A204.1 (cell line): Measurements from ENCODE around the gene GALR3.
"Not testable (repeated sequence)": the region's sequence is repeated elsewhere in the genome, so short reads cannot be mapped to it uniquely, and the experiment has no call there.

ENCODE experiments used
- FAIRE-seq: peaks from 2 replicates; lab custom pipeline; 2012; peaks lifted over from hg19 to GRCh38; lab: Jason Lieb, UNC

The GALR3 gene, protein sequence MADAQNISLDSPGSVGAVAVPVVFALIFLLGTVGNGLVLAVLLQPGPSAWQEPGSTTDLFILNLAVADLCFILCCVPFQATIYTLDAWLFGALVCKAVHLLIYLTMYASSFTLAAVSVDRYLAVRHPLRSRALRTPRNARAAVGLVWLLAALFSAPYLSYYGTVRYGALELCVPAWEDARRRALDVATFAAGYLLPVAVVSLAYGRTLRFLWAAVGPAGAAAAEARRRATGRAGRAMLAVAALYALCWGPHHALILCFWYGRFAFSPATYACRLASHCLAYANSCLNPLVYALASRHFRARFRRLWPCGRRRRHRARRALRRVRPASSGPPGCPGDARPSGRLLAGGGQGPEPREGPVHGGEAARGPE

DNA sequence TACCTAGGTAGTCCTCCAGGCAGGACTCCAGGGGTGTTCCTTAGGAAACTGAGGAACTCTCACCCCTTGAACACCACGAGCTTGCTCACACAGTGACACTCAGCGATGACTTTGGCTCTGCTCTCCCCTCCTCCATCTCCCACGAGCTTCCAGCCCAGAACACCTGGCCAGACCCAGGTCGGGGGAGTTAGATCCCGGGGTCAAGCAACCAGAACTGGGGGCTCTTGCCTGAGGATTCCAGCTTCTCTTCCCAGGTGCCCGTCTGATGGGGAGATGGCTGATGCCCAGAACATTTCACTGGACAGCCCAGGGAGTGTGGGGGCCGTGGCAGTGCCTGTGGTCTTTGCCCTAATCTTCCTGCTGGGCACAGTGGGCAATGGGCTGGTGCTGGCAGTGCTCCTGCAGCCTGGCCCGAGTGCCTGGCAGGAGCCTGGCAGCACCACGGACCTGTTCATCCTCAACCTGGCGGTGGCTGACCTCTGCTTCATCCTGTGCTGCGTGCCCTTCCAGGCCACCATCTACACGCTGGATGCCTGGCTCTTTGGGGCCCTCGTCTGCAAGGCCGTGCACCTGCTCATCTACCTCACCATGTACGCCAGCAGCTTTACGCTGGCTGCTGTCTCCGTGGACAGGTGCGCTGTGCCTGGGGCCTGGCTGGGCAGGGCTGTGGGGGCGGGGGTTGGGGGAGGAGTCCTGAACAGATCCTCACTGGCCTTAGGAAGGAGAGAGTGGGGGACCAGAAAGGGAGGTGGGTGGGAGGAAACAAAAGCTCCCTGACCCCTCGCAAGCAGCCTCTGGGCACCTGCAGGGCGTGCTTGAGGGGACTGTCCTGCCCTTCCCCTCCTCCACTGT is at the start of gene GALR3:
Gene GALR3 (plus strand): TSS at position 249 of the 852 bp plus-strand sequence. CDS start 25 bp downstream, at position 274.
- no peak for FAIRE-seq

DNA sequence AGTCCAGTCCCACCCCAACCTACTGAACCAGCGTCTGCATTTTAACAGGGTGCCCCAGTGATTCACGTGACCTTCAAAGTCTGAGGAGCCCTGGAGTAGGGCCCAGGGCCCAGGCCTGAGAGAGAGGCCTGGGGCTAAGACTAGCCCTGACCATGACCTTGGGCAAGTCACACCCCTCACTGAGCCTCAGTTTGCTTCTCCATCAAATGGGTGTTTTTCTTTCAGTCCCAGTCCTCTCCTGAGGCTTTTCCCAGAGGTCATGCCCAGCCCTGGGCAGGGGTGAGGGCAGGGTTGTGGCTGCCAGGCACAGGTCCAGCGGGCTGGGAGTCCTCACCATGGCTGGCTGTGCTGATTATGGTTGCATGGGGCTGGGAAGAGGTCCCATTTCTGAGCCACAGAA is 48.5 kb upstream of the GALR3 start:
- FAIRE-seq: no peak

DNA sequence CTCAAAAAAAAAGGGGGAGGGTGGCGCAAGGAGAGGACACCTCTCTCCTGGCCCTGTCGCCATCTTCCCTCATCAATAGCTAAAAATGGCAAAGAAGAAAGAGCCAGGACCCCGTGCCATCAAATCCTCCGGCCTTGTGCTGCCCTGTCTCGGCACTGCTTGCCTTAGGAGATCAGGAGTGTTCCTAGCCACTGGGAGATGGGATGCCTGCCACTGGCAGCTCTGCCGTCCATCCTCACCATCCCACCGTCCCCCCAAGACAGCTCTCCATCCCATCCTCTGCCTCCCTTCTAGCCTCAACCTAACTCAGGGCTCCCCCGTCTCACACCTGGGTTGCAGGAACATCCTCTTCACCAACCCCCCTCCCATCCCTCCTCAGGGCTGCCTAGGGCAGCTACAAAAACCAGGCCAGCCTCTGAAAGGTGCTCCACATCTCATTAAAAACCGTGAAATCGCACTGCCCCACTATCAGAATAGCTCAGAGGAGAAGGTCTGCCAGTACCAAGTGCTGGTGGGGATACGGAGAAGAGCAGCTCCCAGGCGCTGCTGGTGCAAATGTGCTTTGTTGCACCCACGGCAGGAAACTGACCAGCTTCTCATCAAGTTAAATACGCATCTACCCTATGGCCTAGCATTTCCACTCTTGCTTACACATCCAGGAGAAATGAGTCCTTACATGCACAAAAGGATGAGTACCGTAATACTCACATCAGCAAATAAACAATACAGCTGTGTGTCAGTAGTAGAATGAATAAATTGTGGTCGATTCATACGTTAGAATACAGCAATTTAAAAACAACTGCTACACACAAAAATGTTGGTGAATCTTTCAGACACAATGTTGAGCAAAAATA is 47.2 kb upstream of the GALR3 start:
- no peak for FAIRE-seq

DNA sequence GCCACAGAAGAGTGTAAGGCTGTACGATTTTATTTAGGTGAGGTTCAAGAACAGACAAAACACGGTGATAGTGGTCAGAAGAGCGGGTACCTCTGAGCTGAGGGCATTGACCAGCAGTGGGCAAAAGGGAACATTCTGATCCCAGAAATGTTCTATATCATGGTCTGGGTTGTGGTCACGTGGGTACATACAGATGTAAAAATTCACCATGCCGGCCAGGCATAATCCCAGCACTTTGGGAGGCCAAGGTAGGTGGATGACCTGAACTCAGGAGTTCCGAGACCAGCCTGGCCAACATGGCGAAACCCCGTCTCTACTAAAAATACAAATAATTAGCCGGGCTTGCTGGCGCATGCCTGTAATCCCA is 46.6 kb upstream of the GALR3 start:
- FAIRE-seq: no peak

DNA sequence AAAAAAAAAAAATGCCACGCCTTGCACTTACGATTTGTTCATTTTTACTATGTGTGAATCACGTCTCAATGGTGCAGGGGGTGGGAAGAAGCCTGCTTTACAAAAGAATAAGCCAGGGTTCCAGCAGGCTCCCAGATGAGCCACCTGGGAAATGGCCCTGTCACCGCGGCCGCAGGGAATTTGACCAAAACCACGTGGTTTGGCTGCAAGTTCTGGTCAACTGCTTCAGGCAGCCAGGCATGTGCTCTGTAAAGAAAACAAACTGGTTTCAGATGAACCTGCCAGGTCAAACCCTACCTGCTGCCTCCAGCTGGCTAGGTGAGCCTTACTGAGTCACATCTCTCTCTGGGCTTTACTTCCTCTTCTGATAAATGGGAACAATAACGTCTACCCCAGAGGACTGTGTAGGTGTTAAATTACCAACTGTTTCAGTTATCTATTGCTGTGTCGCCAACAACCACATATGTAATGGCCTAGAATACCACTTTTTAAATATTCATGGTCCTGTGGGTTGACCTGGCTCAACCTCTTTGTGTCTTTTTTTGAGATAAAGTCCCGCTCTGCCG is 46.0 kb upstream of the GALR3 start:
- no peak for FAIRE-seq

DNA sequence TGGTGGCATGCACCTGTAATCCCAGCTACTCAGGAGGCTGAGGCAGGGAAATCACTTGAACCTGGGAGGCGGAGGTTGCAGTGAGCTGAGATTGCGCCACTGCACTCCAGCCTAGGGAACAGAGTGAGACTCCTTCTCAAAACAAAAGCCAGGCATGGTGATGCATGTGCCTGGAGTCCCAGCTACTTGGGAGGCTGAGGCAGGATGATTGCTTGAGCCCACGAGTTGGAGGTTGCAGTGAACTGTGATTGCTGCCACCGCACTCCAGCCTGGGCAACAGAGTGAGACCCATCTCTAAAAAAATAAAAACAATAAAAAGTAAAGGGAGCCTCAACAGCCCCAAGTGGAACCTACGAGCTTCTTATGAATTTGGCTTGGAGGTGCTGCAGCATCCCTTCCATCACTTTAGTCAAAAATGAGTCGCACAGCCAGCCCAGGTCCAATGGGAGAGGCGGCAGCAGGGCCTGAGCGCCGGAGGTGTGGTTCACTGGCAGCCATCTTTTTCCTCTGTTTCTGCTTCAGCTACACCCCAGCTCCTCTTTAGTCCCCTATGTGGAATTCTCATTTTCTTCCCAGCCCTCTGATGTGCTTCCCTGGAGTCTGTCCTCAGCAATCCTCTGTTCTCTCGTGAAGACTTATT is 44.7 kb upstream of the GALR3 start:
- FAIRE-seq: no peak

DNA sequence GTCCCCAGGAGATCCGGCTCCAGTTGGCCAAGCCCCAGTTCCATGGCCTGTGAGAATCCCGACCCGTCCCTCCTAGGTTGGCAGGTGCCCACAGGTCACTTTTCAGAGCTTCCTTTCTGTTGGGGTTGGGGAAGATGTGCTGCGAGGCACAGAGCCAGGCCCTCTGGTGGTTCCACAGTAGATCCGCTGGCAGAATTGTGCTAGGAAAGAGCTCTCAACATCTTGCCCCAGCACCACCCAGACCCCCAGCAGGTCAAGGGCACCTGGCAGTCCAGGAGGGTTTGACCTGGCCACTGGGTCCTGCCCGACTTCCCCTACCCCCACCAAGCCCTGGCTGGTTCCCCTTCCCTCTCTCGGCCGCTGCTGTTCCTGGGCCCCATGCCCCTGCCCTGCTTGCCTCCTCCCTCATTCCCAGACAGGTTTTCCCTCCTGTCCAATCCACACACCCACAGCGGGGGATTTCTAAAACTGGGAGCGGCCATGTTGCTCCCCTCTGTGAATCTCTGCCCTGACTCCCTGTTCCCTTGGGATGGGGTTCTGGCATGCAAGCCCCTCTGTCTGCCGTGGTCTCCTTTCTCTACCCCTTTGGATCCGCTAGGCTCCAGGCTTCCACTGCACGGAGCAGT is 41.6 kb upstream of the GALR3 start:
- FAIRE-seq: no peak

DNA sequence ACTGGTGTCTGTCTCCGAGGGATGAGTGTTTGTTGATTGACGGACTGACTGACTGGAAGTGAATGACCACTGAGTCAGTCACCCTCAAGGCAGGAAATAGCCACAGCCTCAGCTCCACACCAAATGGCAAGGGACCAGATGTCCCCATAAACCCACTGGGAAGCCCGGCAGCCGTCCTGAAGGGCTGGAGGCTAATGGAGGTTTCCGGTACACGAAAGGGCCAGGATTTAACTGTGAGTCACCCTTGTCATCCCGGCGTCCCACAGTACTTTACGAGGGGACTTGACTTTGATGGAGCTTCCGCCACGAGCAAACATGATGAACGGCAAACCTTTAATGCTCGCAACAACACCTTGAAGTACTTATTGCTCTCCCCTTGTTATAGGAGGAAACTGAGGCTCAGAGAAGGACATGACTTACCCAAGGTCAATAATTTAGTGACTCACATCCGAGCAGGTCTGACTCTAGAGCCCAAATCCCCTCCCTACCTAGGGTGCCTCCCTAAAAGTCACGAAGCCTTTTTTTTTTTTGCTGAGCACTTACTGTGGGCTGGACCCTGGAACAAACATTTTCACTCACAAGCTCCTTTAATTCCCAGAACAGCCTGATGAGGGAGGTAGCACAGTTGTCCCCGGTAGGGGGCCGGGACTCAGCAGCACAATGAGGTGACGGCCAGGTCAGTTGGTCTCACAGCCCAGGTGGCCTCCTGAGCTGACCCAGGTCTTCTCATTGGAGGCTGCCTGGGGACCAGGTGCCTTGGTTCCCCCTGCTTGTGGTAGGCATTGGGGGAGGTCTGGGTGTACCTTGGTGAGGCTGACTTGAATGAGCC is 40.6 kb upstream of the GALR3 start:
- FAIRE-seq: no peak

DNA sequence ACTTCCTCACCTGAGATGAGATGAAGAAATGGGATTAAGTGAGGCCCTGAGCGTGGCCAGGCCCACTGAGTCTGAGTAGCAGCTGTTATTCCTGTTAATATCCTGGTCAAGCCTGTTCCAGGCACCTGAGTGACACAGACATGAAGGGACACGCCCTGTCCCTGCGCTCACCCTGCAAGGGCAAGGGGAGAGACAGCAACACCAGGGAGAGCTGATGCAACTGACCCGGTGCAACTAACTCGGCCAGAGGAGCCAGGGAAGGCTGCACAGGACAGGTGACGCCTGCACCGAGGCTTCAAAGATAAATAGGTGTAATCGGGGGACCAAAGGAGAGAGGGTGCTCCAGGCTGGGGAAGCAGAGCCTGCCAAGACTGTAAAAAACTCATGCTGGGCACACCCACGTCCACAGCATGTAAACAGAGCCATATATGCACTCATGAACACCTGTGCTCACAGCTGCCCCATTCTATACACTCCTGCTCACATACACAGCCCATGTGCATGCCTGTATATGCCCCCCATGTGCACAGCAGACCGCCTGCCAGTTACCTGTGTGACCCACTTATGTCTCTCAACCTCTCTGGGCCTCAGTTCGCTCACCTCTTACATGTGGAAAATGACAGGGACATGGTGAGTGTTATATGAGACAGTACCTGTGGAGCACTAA is 38.2 kb upstream of the GALR3 start:
- FAIRE-seq: no peak

DNA sequence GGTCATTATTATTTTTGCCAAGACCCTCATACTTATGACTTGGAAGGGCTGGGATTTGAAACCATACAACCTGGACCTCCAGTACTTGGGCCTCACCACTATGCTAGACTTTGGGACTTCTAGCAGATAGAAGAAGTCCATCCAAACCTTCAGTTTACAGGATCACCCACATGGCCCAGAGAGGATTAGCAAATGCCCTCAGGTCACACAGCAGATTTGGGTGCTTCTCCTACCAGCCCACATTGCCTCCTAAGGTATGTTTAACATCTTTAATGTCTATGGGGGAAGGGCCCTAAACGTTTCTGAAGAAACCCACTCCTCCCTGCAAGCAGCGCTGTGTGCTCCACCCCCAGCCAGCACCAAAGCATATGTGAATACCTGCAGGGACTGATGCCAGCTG is 32.9 kb upstream of the GALR3 start:
- FAIRE-seq: no peak

DNA sequence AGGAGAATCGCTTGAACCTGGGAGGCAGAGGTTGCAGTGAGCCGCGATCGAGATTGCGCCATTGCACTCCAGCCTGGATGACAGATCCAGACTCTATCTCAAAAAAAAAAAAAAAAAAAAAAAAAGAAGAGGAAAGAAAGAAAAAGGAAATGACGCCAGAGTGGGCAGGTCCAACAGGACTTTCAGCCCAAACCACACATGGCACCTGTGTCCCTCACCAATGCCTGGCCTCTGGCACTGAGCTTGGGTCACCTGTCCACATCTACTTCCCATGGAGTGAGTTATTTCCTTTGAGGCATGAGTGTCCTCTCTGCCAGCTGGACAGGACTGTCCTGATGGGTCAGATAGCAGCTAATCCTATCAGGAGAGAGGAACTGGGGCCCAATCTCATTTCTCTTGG is 30.7 kb upstream of the GALR3 start:
- FAIRE-seq: no peak

DNA sequence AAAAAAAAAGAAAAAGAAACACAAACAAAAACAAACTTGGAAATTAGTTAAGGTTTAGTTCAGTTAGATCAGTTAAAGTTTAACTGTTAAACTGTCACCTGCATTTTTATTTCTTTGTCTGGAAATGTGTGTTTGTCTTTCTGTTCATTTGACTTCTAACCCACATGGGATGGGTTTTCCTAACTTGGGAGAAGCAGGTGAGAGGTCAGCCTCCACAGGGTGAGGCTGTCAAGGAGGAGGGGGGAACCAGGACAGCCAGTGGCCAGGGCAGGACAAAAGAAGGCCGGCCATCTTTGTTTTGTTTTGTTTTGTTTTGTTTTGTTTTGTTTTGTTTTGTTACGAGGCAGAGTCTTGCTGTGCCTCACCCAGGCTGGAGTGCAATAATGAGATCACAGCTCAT is 28.8 kb upstream of the GALR3 start:
- no peak for FAIRE-seq

DNA sequence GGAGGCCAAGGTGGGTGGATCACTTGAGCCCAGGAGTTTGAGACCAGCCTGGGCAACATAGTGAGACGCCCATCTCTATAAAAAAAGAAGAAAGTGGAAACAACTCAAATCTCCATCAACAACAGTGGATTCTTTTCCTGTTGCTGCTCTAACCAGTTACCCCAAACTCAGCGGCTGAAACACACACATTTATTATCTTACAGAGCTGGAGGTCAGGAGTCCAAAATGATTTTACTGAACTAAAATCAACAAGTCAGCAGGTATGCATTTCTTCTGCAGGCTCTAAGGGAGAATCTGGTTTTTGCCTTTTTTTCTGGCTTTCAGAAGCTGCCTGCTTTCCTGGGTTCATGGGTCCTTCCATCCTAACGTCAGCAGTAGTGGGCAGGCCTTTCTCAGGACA is 27.1 kb upstream of the GALR3 start:
- FAIRE-seq: no peak

DNA sequence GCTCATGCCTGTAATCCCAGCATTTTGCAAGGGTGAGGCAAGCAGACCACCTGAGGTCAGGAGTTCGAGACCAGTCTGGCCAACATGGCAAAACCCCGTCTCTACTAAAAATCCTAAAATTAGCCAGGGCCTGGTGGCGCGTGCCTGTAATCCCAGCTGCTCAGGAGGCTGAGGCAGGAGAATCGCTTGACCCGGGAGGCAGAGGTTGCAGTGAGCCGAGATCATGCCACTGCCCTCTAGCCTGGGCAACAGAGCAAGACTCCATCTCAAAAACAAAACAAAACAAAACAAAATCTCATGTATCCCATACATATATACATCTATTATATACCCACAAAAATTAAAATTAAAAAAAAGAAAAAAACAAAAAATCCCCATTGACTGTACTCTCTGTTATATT is 25.9 kb upstream of the GALR3 start:
- not testable (repeated sequence) for FAIRE-seq

DNA sequence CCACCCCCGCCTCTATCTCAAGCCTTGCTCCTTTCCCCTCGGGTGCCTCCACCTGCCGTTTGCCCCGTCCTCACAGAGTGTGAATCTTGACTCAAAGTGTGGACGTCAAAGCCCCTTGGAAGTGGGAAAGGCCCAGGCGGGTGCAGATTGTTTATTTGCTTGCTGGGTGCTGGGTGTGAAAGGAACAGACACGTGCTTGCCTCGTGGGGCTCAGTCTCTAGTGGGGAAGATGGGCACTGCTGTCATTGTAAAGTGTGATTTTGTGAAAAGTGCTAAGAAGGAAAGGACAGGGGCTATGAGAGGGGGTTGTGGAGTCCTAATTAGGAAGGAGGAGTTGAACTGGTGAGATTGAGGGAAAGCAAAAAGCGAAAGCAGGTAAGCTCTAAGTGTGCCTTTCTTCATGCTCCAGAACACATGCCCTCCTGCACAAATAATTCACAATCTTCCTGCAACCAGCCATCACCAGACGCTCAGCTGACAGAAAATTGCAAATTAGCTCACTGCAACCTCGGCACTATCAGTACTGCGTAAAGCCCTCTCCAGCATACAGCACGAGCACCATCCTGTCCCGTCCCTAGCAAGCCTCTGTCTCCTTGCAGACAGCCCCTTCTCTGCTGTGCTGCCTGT is 25.2 kb upstream of the GALR3 start:
- FAIRE-seq: no peak

DNA sequence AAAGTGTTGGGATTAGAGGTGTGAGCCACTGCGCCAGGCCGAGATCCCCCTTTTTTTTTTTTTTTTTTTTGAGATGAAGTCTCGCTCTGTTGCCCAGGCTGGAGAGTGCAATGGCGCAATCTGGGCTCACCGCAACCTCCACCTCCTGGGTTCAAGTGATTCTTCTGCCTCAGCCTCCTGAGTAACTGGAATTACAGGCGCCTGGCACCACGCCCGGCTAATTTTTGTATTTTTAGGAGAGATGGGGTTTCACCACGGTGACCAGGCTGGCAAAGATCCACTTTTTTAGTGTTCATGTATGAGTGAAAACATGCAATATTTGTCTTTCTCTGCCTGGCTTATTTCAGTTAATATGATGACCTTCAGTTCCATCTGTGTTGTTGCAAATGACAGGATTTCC is 23.2 kb upstream of the GALR3 start:
- FAIRE-seq: not testable (repeated sequence)

DNA sequence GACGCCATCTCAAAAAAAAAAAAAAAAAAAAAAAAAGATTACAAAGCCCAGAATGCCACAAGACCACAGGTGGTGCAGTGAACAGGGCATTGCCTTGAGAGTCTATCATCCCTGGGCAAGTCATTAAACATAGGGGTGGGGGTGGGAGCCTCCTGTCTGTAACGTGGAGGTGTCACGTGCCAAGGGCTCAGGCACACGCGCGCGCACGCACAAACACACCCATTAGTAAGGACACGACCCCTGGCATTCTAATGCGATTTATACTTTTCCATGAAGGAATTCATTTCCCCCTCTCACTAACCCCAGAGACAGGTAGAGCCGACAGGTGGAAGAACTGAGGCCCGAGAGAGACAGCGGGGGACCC is 21.3 kb upstream of the GALR3 start:
- FAIRE-seq: no peak

DNA sequence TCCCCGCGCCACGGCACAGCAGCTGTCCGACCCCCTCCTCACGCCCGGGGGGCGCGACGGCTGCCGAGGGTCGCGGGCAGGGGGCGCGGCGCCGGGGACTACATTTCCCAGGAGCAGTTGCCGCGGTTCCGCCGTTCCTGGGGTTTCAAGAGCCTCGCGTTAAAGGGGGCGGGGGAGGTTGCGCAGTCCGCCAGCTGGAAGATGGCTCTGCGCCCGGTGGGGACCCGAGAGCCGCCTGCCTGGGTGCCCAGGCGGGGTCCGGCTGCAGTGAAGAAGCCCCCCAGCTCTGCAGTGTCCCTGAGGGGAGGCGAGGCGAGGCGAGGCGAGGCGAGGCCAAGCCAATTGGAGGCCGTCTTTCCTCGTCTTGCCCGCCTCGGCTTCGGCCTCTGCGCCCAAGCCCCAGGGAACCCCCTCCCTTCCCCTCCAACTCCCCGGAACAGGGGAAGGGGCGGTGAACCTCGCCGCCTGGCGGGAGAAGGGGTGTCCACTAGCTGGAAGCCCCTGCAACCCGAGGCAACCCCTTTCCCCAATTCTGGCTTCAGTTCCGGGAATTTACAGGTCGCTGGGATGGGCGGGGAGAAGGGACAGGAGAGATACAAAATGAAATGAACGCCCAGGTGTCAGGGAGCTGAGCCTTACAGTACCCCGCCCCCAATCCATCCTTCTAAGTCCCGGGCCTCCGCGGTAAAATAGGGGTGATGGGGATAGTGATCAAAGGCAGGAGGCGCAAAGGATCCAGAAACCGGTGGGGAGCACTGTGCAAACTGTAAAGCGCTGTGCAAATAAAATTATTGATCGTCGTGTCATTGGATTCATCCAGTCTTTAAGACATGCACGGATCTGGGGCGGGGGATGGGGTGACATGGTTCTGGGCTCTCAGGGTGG is 20.6 kb upstream of the GALR3 start:
- no peak for FAIRE-seq
